RWPE1 (cell line): ENCODE results near the gene NLGN1.

Experiments used
- CTCF ChIA-PET: fragments of 350-600 bp; sonication (Branson Sonifier 250); formaldehyde crosslinking; extraction: SDS; loops from one replicate; lab custom pipeline; 2021; lab: Yijun Ruan, JAX
- POLR2A ChIA-PET: fragments of 400-600 bp; formaldehyde crosslinking; extraction: SDS; loops from one replicate; lab custom pipeline; 2020; ENCODE audit warnings: antibody characterized with exemption; ENCODE audit not compliant: low non-redundant PET; lab: Yijun Ruan, JAX
- DNase-seq: peaks from one replicate; pipeline ENCODE4 v3.0.0; 2012; ENCODE audit warnings: low spot score
- H3K27ac ChIP-seq: fragments of 450-650 bp; 2 replicates; pipeline ENCODE4 v1.5.1; 2017
- TF ChIP-seq, protein P1 (sequence below): fragments of 450-650 bp; conservative IDR thresholded peaks from 2 replicates; pipeline ENCODE4 v1.5.1; 2017; ENCODE audit warnings: low read depth, mild to moderate bottlenecking

NLGN1 gene

DNA sequence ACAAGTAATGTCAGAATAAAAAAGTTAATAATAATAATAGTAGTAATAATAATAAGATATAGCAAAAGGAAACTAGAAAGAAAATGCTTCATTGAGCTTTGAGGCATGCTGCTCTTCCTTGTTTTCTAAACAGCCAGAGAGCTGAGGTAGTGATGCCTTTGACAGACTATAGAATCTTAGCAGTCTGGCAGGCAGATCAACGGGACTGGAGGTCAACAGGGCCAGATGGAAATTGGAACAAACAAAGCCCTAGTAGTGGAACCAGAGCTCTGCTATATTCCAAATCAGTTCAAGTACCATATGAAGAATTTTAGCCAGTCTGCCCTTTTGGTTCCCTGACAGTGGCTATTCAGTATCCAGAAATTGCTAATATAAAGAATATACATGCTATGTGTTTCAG is 278.6 kb downstream of the NLGN1 start:
- ChIA-PET POLR2A (no interaction called here), CTCF (interaction anchor here (0.5 to 0.6 kb wide), 2 partner anchors 195 to 398 kb away, joined by 3 read pairs; no protein-coding TSS in a partner anchor)
- no peak overlapping the region for H3K27ac ChIP-seq
- DNase-seq: no peak
- TF ChIP-seq, protein P1, sequence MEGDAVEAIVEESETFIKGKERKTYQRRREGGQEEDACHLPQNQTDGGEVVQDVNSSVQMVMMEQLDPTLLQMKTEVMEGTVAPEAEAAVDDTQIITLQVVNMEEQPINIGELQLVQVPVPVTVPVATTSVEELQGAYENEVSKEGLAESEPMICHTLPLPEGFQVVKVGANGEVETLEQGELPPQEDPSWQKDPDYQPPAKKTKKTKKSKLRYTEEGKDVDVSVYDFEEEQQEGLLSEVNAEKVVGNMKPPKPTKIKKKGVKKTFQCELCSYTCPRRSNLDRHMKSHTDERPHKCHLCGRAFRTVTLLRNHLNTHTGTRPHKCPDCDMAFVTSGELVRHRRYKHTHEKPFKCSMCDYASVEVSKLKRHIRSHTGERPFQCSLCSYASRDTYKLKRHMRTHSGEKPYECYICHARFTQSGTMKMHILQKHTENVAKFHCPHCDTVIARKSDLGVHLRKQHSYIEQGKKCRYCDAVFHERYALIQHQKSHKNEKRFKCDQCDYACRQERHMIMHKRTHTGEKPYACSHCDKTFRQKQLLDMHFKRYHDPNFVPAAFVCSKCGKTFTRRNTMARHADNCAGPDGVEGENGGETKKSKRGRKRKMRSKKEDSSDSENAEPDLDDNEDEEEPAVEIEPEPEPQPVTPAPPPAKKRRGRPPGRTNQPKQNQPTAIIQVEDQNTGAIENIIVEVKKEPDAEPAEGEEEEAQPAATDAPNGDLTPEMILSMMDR: no peak

DNA sequence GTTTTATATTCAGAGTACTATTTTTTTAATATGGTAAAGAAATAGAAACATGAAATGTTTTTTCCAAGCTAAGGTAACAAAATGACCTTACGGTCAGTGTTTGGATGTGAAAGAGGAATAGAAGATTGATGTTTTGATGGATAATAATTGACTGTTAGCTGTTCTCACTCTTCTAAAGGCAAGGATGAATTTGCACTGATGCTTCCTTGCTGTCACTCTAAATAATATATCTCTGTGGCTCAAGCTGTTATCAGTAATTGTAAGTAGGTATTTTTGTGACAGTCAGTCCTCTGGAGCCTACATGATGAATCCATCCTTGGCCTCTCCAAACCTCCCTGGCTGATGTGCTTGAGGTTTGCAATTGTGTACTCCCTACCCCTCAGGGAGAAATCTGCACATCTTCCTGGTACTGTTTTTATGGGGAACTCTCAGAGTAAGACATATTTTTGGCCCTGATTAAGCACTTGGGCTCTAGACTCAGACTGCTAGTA is 283.7 kb downstream of the NLGN1 start:
- TF ChIP-seq, protein P1: no peak
- DNase-seq: no peak
- POLR2A ChIA-PET: no interaction called here
- CTCF ChIA-PET: no interaction called here
- no peak overlapping the region for H3K27ac ChIP-seq

DNA sequence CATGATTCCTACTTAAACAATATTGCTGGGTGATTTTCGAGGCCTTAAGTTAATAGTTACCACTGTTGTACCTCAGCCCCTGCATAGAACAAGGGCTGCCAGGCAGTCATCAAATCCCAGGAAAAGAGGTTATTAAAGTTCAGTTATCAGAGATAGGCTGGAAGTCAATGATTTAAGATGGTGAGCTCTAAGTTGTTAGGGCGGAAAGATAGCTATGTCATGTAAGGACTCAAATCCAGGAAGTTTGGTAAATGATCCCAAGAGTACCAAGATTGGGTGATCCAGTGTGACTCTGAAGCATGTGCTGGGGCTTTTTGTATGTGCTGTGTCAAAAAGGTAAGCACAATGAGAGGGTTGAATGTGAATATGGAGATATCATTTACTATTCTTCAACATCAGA is 287.9 kb downstream of the NLGN1 start:
- no peak overlapping the region for H3K27ac ChIP-seq
- ChIA-PET CTCF (no interaction called here), POLR2A (no interaction called here)
- DNase-seq: no peak
- TF ChIP-seq, protein P1: no peak

DNA sequence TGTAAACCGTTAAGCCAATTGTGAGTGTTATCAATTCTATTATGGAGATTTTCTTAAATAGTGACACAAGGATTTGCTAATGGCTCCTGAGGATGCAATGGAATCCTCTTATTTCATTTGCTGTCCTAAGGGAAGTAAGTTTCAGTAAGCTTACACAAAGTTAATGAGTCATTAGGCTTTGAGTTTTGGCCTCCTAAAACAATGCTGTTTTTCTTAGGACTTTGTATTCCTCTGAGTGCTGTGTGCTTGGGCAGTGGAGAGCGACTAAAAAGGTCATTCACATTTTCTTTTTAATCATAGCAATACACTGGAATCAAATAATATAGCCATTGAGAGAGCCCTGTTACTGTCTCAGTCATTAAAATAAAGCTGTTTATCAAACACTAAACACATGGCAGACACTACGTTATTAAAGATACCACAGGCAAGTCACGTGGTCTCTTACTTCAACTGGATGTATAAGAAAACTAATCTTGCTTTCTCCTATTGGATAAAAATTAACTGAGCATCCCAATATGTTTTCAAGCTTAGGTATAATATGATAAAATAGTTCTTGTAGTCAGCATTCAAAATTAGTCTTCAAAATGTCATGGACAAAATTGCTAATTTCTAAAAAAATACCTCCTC is 290.8 kb downstream of the NLGN1 start:
- no peak for DNase-seq
- POLR2A ChIA-PET: no interaction called here
- TF ChIP-seq, protein P1: no peak
- CTCF ChIA-PET: interaction anchor here (0.6 kb wide), 2 partner anchors 268 to 469 kb away, joined by 3 read pairs; no protein-coding TSS in a partner anchor
- no peak overlapping the region for H3K27ac ChIP-seq

DNA sequence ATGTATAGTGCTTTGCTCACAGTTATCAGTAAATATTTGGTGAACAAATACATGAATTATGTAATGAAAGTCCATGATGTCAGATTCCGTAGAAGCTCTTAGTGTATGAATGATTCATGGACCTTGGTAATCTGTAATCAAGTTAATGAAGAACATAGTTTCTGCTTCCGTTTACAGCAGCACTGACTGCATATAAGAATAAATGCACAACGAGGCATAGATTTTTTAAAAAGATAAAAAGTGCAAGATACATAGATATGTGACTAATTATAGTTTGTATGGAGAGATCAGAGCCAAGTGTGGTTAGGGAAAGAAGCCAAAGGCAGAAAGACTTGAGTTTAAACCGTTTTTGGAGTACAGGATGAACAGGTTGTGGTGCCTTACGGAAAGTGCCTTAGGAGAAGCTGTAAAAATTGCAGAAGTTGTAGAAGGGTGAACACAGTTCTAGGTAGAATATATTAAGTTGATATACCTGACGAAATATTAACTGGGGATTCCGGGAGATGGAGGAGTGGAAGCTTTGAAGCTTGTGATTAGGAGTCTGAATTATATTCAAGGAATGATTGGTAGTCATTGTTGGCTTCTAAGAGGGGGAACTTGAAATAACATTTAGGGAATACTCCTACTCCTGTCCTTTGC is 293.1 kb downstream of the NLGN1 start:
- POLR2A ChIA-PET: no interaction called here
- CTCF ChIA-PET: interaction anchor here (0.6 kb wide), 1 partner anchor 72 kb away, joined by 3 read pairs; no protein-coding TSS in a partner anchor
- no peak for DNase-seq
- TF ChIP-seq, protein P1: no peak
- no peak overlapping the region for H3K27ac ChIP-seq

DNA sequence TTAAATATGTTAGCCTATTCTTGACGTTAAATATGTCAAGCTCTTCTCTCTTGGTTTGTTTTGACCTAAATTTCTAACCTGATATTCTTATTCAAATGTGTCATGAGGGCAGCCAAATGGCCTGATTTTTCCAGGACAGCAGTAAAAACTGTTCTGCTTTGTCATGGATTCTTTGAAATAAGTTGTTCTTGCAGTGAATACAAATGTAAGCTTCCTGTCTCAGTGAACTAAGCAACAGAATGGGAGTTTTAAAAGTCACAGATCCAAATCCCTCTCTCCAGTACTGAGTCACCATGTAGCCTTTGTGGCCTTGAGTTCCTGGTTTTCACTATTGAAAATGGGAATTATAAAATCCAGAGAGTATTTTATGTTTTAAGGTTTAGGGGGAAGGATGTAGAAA is 301.8 kb downstream of the NLGN1 start:
- TF ChIP-seq, protein P1: no peak
- ChIA-PET CTCF (no interaction called here), POLR2A (no interaction called here)
- DNase-seq: no peak
- no peak overlapping the region for H3K27ac ChIP-seq
